Measurements from ENCODE around the gene ATRN. TPM values are rescaled to one million over a fixed set of nuclear protein-coding genes. Genes with fewer than 3 reads are reported as not detected.

Gene ATRN
- total and polyA plus RNA-seq, 2 of the 8 experiments (the other 6 are each of a cell fraction or from before 2014, with no cell fraction given) = 12.0 to 17.4 TPM

DNA sequence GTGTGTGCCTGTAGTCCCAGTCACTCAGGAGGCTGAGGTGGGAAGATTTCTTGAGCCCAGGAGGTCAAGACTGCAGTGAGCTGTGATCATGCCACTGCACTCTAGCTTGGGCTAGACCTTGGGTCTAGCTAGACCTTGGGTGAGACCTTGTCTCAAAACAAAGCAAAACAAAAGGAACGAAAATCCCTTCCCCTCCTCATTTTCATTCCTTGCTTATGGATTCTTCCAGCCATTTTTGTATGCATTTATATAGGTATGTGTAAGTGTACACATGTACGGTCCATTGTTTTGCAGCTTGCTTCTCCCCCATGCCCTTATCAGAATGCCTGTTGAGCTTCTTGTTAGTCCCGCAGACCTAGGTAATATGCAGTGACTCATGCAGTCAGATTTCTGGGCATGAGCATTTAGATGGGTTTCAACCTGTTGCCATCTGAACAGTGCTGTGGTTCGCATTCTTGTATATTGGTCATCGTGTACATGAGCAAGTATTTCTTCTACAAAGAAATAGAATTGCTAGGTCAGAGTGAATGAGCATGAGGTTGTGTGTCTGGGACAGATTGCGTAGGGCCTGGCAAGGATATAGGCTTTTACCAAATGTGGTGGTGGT lies 73.2 kb downstream of the ATRN start:
- Histone ChIP-seq H2AFZ (ENCODE audit: low read length) (no peak overlapping the region), H3K23ac (ENCODE audit: insufficient read length) (no peak overlapping the region), H2BK20ac (ENCODE audit: low read length) (no peak overlapping the region), H2BK12ac (ENCODE audit: low read depth, low read length) (no peak overlapping the region), H2AK5ac (ENCODE audit: low read depth, low read length) (no peak overlapping the region), H4K20me1 (replicated peaks in 1 of 2; ENCODE audit: control insufficient read depth in 1 of 2, insufficient read depth in 2 of 2, low read length in 2 of 2) (no peaks in the 10 kb centered on the region), H3K36me3 (ENCODE audit: control insufficient read depth in 2 of 4, insufficient read depth in 4 of 4, low read length in 3 of 4) (no peaks in the 10 kb centered on the region), H3K4ac (replicated peaks; ENCODE audit: insufficient read length, low read depth, low read length) (no peak overlapping the region), H4K5ac (ENCODE audit: insufficient read length, low read depth, low read length) (no peak overlapping the region), H3K4me2 (ENCODE audit: insufficient read depth in 1 of 2, low read depth in 2 of 2, low read length in 2 of 2) (no peak overlapping the region), H3K9ac (replicated peaks in 1 of 4; ENCODE audit: extremely low read depth in 1 of 4, low read depth in 3 of 4, low read length in 3 of 4) (no peak overlapping the region), H3K4me3 (ENCODE audit: extremely low read depth in 1 of 4, insufficient read depth in 2 of 4, low read depth in 3 of 4, low read length in 4 of 4) (no peak overlapping the region), H2BK5ac (ENCODE audit: low read depth, low read length) (no peak overlapping the region), H2BK120ac (replicated peaks; ENCODE audit: low read depth, low read length) (no peak overlapping the region), H4K91ac (replicated peaks; ENCODE audit: insufficient read length, low read length) (no peak overlapping the region), H3K79me2 (ENCODE audit: control insufficient read depth in 1 of 2, insufficient read depth in 2 of 2, low read length in 2 of 2) (no peaks in the 10 kb centered on the region), H3K4me1 (replicated peaks in 1 of 4; ENCODE audit: control insufficient read depth in 3 of 4, insufficient read depth in 4 of 4, low read length in 3 of 4) (no peaks in the 10 kb centered on the region), H3K18ac (ENCODE audit: extremely low read depth, low read length) (no peak overlapping the region), H3K23me2 (ENCODE audit: low read depth, low read length) (no peaks in the 10 kb centered on the region), H3K79me1 (ENCODE audit: low read depth, low read length) (no peaks in the 10 kb centered on the region), H3K9me3 (ENCODE audit: insufficient read depth in 2 of 2, low read depth in 1 of 2, low read length in 1 of 2) (no peaks in the 10 kb centered on the region), H3K27me3 (replicated peaks in 1 of 4; ENCODE audit: control insufficient read depth in 3 of 4, extremely low read depth in 1 of 4, insufficient read depth in 3 of 4, low read length in 3 of 4) (no peaks in the 10 kb centered on the region), H3K27ac (ENCODE audit: low read depth, low read length) (no peak overlapping the region), H3K14ac (ENCODE audit: insufficient read length) (no peak overlapping the region), H4K8ac (ENCODE audit: extremely low read depth, insufficient read depth, low read length) (no peak overlapping the region), H2BK15ac (ENCODE audit: low read length) (no peak overlapping the region), H3K56ac (replicated peaks; ENCODE audit: insufficient read length, low read depth, low read length) (no peak overlapping the region)
- no peak for FAIRE-seq
- ChIA-PET CTCF (ENCODE audit: partially characterized antibody) (interaction anchor here (1.0 kb wide), 1 partner anchor 167 kb away, joined by 3 read pairs; no protein-coding TSS in a partner anchor), POLR2A (ENCODE audit: partially characterized antibody) (no interaction called here)
- WGBS, 2 experiments (ENCODE audit: extremely low coverage in 1 of 2, insufficient coverage in 1 of 2, insufficient read length in 1 of 2, insufficient replicate concordance in 2 of 2, low coverage in 1 of 2, low lambda C conversion rate in 2 of 2, missing lambda C conversion rate in 1 of 2) = 91% methylated on average over 6 of the region's 6 CpGs; no CpG with 5 or more reads in 1 of the 2 experiments
- DNase-seq (ENCODE audit: low read depth in 1 of 2, low spot score in 2 of 2) = no peak
- TF ChIP-seq CHD1 (IDR thresholded peaks at IDR 0.05; ENCODE audit: low read depth, low read length) (no peak), EZH2 (IDR thresholded peaks at IDR 0.05; ENCODE audit: low read depth, low read length, severe bottlenecking) (no peak), JUN (IDR thresholded peaks at IDR 0.05; ENCODE audit: low read depth, low read length) (no peak), ATF2 (IDR thresholded peaks at IDR 0.05; ENCODE audit: low read length) (no peak), RFX5 (IDR thresholded peaks at IDR 0.05; ENCODE audit: borderline replicate concordance, low read depth, low read length) (no peak), KDM4A (IDR thresholded peaks at IDR 0.05; ENCODE audit: low read depth, low read length, severe bottlenecking) (no peak), CREB1 (IDR thresholded peaks at IDR 0.05) (no peak), EGR1 (IDR thresholded peaks at IDR 0.05; ENCODE audit: borderline replicate concordance, low read depth, low read length) (no peak), SIN3A (conservative IDR thresholded peaks at IDR 0.05 in 1 of 2, IDR thresholded peaks at IDR 0.05 in 1 of 2; ENCODE audit: low read depth in 1 of 2, low read length in 2 of 2) (no peak), CEBPB (IDR thresholded peaks at IDR 0.05; ENCODE audit: low read depth, low read length) (no peak), TEAD4 (IDR thresholded peaks at IDR 0.05; ENCODE audit: low read depth, low read length) (no peak), RXRA (IDR thresholded peaks at IDR 0.05; ENCODE audit: insufficient read depth, low read depth, low read length) (no peak), MAFK (IDR thresholded peaks at IDR 0.05; ENCODE audit: low read depth, low read length) (no peak)

Data from H1 (cell line).